GM19035 (cell line): ENCODE data around the gene LUC7L.
"Not testable (repeated sequence)": the region's sequence is repeated elsewhere in the genome, so short reads cannot be mapped to it uniquely, and the experiment has no call there.

Source experiments
- ATAC-seq: cut with Tn5 transposase; IDR thresholded peaks from one replicate; pipeline ENCODE4 v1.9.1; 2021; ENCODE audit not compliant: unreplicated experiment

Gene LUC7L

GRCh38 chr16:263944-264343 lies 34.7 kb upstream of the LUC7L start:
- ATAC-seq = no peak

- no peak for ATAC-seq
Observed at GRCh38 chr16:263182-263774, 34.0 kb upstream of the LUC7L start.

DNA sequence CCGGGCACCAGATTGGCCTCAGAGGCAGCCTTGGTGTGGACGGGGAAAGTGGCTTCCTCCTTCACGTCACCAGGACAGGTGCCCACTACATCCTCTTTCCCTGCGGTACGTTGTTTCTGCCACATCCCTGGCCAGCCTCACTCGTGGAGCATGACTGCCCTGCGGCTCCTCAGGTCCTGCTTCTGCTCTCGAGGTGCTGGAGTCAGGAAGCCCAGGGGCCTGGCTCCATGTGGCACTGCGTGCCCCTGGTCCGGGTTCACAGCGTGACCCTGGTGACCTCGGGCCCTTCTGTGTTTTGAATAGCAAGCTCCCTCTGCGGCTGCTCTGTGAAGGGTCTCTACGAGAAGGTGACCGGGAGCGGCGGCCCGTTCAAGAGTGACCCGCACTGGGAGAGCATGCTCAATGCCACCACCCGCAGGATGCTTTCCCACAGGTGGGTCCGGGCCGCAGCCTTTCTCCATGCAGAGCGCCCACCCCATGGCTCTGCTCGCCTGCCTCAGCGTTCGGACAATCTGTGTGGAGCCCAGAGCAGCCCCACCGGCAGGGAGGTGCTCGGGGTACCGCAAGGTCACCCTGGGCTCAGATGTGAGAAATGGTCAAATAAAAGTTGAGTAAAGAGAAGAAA lies 33.0 kb upstream of the LUC7L start:
- no peak for ATAC-seq

DNA sequence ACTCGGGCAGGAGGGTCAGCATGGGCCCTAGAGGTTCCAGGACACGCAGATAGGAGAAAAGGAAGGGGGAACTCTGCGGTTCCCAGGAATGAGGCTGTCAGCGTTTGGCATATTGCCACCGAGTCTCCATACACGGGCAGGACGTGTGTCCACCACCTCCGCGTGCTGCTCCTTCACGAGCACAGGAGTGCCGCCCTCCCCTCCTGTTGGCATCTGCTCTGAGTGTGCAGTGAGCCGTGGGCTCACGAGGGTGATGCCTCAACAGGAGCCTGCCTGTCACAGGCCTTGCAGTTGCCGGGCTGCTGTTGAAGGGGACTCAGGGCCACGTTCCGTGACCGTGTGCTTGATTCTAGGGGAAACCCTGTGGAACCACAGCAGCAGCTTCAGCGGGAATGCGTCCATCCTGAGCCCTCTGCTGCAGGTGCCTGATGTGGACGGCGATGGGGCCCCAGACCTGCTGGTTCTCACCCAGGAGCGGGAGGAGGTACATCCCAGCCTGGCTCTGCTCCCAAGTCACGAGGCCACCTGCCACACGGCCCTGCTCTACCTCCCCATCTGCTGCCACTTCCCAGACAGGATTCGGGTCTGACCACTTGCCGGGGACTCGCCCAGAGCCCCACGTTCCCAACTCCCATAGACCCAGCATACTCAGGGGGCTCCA lies 31.9 kb upstream of the LUC7L start:
- ATAC-seq = no peak

GRCh38 chr16:260326-260725 lies 31.1 kb upstream of the LUC7L start:
- ATAC-seq = no peak

DNA sequence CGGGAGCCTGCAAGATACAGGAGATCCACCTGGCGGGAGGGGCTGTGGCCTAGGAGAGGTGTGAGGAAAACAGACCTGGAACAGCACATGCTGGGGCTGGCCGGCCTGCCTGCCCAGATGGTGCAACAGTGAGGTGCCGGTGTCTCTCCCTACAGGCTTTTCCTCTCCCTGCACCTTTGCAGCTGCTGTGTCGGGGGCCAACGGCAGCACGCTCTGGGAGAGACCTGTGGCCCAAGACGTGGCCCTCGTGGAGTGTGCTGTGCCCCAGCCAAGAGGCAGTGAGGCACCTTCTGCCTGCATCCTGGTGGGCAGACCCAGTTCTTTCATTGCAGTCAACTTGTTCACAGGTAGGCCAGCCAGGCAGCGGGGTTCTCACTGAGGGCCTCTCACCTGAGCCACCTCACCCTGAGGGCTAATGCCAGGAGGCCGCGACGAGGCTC lies 30.6 kb upstream of the LUC7L start:
- ATAC-seq = no peak

DNA sequence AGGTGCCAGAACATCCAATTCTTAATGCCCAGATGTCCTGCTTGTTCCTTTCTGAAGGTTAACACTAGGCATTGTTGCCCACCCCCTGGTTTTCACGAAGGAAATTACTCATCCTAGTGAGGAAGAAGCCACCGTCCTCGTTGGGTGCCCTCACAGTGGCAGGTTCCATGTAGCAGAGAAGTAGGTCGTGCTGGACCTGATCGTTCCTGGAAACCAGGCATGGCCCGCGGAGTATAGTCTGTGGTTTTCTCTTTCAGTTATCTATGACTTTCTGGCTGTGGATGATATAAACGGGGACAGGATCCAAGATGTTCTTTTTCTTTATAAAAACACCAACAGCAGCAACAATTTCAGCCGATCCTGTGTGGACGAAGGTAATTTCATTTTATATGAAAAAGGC lies 30.0 kb upstream of the LUC7L start:
- ATAC-seq = no peak

DNA sequence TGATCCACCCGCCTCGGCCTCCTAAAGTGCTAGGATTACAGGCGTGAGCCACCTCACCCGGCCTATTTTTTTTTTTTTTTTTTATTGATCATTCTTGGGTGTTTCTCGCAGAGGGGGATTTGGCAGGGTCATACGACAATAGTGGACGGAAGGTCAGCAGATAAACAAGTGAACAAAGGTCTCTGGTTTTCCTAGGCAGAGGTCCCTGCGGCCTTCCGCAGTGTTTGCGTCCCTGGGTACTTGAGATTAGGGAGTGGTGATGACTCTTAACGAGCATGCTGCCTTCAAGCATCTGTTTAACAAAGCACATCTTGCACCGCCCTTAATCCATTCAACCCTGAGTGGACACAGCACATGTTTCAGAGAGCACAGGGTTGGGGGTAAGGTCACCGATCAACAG lies 28.8 kb upstream of the LUC7L start:
- not testable (repeated sequence) for ATAC-seq

DNA sequence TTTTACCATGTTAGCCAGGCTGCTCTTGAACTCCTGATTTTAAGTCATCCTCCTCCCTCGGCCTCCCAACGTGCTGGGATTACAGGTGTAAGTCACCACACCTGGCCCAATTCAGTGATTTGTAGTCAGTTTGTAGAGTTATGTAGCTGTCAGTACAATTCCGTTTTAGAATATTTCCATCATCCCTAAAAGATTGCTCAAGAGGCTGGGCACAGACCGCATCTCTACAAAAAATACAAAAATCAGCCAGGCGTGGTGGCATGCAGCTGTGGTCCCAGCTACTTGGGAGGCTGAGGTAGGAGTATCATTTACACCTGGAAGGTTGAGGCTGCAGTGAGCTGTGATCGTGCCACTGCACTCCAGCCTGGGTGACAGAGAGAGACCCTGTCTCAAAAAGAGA lies 25.9 kb upstream of the LUC7L start:
- no peak for ATAC-seq

- ATAC-seq = no peak
Observed at GRCh38 chr16:254461-254860, 25.2 kb upstream of the LUC7L start.

- ATAC-seq = no peak
Observed at GRCh38 chr16:253833-254232, 24.6 kb upstream of the LUC7L start.

DNA sequence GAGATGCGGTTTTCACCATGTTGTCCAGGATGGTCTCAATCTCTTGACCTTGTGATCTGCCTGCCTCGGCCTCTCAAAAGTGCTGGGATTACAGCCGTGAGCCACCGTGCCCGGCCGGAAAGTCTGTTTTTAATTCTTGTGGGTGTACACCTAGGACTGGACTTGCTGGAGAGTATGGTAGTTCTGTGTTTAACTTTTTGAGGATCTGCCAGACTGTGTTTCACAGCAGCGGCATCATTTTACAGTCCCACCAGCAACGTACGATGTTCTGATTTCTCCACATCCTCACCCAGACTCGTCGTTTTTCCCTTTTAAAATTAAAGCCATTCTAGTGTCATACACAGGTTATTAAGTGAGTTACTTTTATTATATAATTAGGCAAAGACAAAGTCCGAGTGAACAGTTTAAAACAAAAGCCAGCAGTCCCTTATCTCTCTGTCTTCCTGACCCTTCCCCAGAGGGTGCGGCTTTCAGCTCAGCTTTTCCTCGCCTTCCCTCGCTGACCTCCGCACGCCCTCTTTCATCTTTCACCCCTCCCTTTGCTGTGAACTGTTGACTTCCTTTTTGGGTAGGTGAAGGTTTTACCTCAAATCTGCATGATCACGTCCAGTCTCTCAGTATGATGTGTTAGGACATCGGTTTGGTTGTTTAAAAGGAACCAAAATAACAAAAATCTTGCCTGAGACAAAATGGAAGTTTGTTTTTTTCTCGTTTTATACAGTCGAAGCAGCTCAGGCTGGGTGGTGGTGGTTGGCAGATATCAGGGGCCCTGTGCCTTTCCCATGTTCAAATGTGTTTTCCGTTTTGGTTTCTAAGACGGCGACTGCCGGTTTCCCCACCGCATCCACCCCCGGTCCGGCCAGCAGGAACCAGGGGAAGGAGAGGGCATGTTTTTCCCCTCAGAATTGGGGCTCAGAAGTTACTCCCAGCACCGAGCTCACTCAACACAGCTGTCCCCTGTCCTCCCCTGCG lies 23.4 kb upstream of the LUC7L start:
- ATAC-seq = no peak

DNA sequence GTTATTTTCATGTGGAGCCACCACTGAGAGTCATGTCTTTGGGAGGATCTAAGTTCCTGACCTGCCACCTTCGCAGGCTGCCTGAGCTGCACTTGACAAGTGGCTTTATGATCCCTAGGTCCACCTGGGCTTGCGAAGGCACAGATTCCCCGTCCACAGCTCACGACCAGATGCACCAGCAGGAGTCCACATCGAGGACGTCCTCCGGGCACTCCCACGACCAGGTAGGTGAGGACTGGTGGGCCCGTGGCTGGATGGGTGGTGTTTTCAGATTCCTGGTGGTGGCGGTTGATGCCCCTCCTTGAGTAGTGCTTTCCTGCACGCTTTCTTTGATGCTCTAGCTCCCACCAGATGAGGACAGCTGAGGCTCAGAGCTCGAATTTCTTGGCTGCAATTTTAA lies 20.2 kb upstream of the LUC7L start:
- no peak for ATAC-seq

- ATAC-seq = no peak
Observed at GRCh38 chr16:247027-247426, 17.8 kb upstream of the LUC7L start.

DNA sequence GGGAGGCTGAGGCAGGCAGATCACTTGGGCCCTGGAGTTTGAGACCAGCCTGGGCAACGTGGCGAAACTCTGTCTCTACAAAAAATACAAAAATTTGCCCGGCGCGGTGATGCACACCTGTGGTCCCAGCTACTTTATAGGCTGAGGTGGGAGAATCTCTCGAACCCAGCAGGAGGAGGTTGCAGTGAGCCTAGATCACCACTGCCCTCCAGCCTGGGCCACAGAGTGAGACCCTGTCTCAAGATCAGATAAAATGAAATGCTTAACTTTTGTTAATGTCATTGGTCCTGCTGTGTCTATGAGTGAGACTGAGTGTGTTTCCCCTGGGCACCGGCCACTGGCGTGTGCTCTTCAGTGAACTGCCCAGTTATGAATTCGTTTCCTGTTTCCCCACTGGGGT lies 15.9 kb upstream of the LUC7L start:
- ATAC-seq = no peak

DNA sequence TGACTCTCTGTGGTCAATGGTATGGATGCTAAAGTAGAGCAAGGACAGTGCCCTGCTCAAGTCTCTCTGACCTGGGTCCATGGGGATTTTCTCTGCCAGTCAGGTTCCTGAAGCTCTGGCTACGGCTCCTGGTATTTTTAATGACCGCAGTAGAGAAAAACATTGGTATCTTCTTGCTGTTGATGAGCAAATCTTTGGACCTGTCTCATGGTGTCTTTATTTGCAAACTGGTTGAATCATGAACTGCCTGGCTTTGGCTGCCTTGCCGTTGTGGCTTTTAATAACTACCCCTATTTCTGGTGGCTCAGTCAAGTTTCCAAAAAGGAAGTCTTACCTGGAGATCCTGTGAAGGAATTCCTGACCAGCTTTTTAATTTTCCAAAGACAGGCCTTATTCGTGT lies 14.1 kb upstream of the LUC7L start:
- ATAC-seq = no peak

DNA sequence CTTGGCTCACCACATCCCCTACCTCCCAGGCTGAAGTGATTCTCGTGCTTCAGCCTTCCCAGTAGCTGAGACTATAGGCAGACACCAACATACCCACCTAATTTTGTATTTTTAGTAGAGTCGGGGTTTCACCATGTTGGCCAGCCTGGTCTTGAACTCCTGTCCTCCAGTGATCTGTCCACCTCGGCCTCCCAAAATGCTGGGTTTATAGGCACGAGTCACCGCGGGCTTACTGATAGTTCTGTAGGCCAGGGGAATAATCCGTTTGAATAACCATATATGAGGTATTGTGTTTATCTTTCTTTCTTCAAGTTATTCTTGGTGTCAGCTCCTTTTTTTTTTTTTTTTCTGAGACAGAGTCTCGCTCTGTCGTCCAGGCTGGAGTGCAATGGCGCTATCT lies 13.0 kb upstream of the LUC7L start:
- no peak for ATAC-seq

DNA sequence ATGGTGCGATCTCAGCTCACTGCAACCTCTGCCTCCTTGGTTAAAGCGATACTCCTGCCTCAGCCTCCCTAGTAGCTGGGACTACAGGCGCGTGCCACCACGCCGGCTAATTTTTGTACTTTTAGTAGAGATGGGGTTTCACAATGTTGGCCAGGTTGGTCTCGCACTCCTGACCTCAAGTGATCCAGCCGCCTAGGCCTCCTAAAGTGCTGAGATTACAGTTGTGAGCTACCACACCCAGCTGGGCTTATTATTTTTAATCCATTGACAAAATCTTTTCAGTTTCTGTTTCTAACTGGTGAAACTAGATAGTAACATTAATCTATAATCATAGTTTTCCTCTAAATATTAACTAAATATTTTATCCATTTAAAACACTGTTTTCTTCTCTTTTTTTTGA lies 11.3 kb upstream of the LUC7L start:
- ATAC-seq = no peak

GRCh38 chr16:239948-240277 lies 10.7 kb upstream of the LUC7L start:
- no peak for ATAC-seq

DNA sequence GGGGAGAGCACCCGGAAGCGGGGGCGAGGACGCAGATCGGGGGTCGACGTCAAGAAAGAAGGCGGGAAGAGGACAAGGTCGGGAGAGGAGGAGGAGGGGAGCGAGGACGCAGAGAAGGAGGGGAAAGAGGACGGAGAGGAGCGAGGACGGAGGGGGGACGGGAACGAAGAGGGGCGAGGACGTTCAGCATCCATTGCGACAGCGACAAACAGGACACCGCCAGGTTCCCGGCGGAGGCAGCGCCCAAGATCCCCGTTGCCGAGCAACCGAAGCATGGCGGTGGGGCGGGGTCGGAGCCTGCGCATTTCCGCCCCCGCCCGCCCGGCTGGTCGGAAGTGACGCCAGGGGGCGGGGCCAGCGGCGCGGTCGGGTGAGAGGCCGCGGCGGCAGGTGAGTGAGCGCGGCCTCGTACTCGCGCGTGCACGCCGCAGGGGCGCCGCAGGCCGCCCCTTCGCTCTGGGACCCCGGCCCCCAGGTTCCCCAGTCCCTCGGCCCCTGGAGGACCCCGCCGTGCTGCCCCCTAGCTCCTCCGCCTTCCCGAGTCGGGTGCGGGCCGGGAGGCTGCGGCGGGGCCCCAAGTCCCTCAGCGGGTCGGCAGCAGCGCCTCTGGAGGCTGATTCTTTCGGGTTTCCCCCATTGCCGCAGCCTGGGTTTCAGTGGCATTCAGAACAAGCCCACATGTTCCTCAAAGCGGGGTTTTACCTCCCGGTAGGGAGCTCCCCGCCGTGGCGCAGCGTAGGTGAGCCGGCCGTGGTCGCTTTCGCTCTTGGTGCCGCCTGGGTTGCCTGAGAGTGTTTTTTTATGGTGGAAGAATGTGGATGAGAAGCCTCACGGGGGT lies 5.4 kb upstream of the LUC7L start, which contains the start of gene FAM234A:
TSS of gene FAM234A (plus strand) at position 354 of the 838 bp plus-strand sequence. CDS start 19,593 bp downstream, outside the sequence.
- ATAC-seq = peak; percentile 87

DNA sequence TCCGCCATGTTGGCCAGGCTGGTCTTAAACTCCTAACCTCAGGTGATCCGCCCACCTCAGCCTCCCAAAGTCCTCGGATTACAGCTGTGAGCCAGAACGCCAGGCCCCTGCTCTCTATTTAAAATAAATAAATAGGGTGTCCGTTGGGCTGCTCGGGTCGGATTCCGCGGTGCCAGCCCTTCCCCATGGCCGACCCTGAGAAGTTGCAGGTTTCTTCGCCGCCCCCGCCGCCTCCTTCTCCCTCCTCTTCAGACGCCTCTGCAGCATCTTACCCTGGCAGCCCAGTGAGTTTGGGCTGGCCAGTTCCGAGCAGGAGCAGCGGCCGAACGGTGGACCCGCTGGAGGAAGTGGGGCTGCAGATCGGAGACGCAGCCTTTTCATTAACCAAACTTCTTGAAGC lies 1.7 kb upstream of the LUC7L start:
- no peak for ATAC-seq
